ENCODE data around the gene TMEM201.

TMEM201 gene

GRCh38 chr1:9557624-9558023 is 31.1 kb upstream of the TMEM201 start:
- no peak overlapping the region for H3K4me2 ChIP-seq (ENCODE audit: low read depth, low read length)
- no peak for DNase-seq
- TF ChIP-seq EZH2phosphoT487 (IDR thresholded peaks at IDR 0.05; ENCODE audit: low read length): no peak
- no peak for TF ChIP-seq EZH2 (optimal IDR thresholded peaks at IDR 0.05; ENCODE audit: low read depth, low read length)
- TF ChIP-seq CTCF (IDR thresholded peaks at IDR 0.05; ENCODE audit: low read length): no peak
- H3F3A ChIP-seq (ENCODE audit: insufficient read depth, low read length): no peaks in the 10 kb centered on the region
- no peaks in the 10 kb centered on the region for H3K9me3 ChIP-seq (replicated peaks; ENCODE audit: insufficient read depth, low read length)
- H4K20me1 ChIP-seq (ENCODE audit: insufficient read depth, low read length): no peaks in the 10 kb centered on the region
- no peak overlapping the region for H3K9ac ChIP-seq (ENCODE audit: low read length)
- no peak overlapping the region for H3K27ac ChIP-seq (ENCODE audit: low read length)
- H3K36me3 ChIP-seq (replicated peaks; ENCODE audit: insufficient read depth, low read length): no peaks in the 10 kb centered on the region; the same call in 1 of the 2 replicates
- H3K4me3 ChIP-seq (ENCODE audit: low read length): no peak overlapping the region
- H2AFZ ChIP-seq (ENCODE audit: low read length): no peak overlapping the region
- H3K9me2 ChIP-seq (replicated peaks; ENCODE audit: insufficient read depth, low read length): no peaks in the 10 kb centered on the region
- no peaks in the 10 kb centered on the region for H3K79me2 ChIP-seq (ENCODE audit: low read length)
- no peaks in the 10 kb centered on the region for H3K27me3 ChIP-seq (replicated peaks; ENCODE audit: insufficient read depth, low read length)
- H3K4me1 ChIP-seq (ENCODE audit: low read length): no peaks in the 10 kb centered on the region

GRCh38 chr1:9558271-9558945 is 30.3 kb upstream of the TMEM201 start:
- no peak overlapping the region for H2AFZ ChIP-seq (ENCODE audit: low read length)
- no peaks in the 10 kb centered on the region for H3K9me2 ChIP-seq (replicated peaks; ENCODE audit: insufficient read depth, low read length)
- H3K9me3 ChIP-seq (replicated peaks; ENCODE audit: insufficient read depth, low read length): no peaks in the 10 kb centered on the region
- DNase-seq: no peak
- H3K4me1 ChIP-seq (ENCODE audit: low read length): no peaks in the 10 kb centered on the region
- H3K79me2 ChIP-seq (ENCODE audit: low read length): no peaks in the 10 kb centered on the region
- H3K36me3 ChIP-seq (replicated peaks; ENCODE audit: insufficient read depth, low read length): no peaks in the 10 kb centered on the region; the same call in 1 of the 2 replicates
- no peak overlapping the region for H3K4me2 ChIP-seq (ENCODE audit: low read depth, low read length)
- no peaks in the 10 kb centered on the region for H3K27me3 ChIP-seq (replicated peaks; ENCODE audit: insufficient read depth, low read length)
- H3K4me3 ChIP-seq (ENCODE audit: low read length): no peak overlapping the region
- H3F3A ChIP-seq (ENCODE audit: insufficient read depth, low read length): no peaks in the 10 kb centered on the region
- H4K20me1 ChIP-seq (ENCODE audit: insufficient read depth, low read length): no peaks in the 10 kb centered on the region
- no peak overlapping the region for H3K9ac ChIP-seq (ENCODE audit: low read length)
- no peak for TF ChIP-seq CTCF (IDR thresholded peaks at IDR 0.05; ENCODE audit: low read length)
- TF ChIP-seq EZH2 (optimal IDR thresholded peaks at IDR 0.05; ENCODE audit: low read depth, low read length): no peak
- no peak for TF ChIP-seq EZH2phosphoT487 (IDR thresholded peaks at IDR 0.05; ENCODE audit: low read length)
- no peak overlapping the region for H3K27ac ChIP-seq (ENCODE audit: low read length)

GRCh38 chr1:9558946-9559545 is 29.7 kb upstream of the TMEM201 start:
- DNase-seq: no peak
- Histone ChIP-seq H3K4me2 (ENCODE audit: low read depth, low read length) (no peak overlapping the region), H3K9me3 (replicated peaks; ENCODE audit: insufficient read depth, low read length) (no peaks in the 10 kb centered on the region), H3K4me3 (ENCODE audit: low read length) (no peak overlapping the region), H3K4me1 (ENCODE audit: low read length) (no peaks in the 10 kb centered on the region), H3K27ac (ENCODE audit: low read length) (no peak overlapping the region), H3K9ac (ENCODE audit: low read length) (no peak overlapping the region), H3F3A (ENCODE audit: insufficient read depth, low read length) (no peaks in the 10 kb centered on the region), H2AFZ (ENCODE audit: low read length) (no peak overlapping the region), H3K27me3 (replicated peaks; ENCODE audit: insufficient read depth, low read length) (no peaks in the 10 kb centered on the region), H3K9me2 (replicated peaks; ENCODE audit: insufficient read depth, low read length) (no peaks in the 10 kb centered on the region), H4K20me1 (ENCODE audit: insufficient read depth, low read length) (no peaks in the 10 kb centered on the region), H3K36me3 (replicated peaks; ENCODE audit: insufficient read depth, low read length) (no peaks in the 10 kb centered on the region; the same call in 1 of the 2 replicates), H3K79me2 (ENCODE audit: low read length) (no peaks in the 10 kb centered on the region)
- TF ChIP-seq CTCF (IDR thresholded peaks at IDR 0.05; ENCODE audit: low read length) (no peak), EZH2 (optimal IDR thresholded peaks at IDR 0.05; ENCODE audit: low read depth, low read length) (no peak), EZH2phosphoT487 (IDR thresholded peaks at IDR 0.05; ENCODE audit: low read length) (no peak)

Measured in MM.1S (cell line).